NOMO-1 treated with DMSO at 0.1 percent for 48 hours (cell line): ENCODE measurements around the gene CCDC18.
A peak's percentile ranks its signal among the peaks of the same experiment; 100 is the strongest.
"Not testable (repeated sequence)": the region's sequence is repeated elsewhere in the genome, so short reads cannot be mapped to it uniquely, and the experiment has no call there.

Experiments
- DNase-seq: peaks from one replicate; lab custom pipeline; 2025; ENCODE audit not compliant: unreplicated experiment; lab: John Stamatoyannopoulos, UW

CCDC18 gene

DNA sequence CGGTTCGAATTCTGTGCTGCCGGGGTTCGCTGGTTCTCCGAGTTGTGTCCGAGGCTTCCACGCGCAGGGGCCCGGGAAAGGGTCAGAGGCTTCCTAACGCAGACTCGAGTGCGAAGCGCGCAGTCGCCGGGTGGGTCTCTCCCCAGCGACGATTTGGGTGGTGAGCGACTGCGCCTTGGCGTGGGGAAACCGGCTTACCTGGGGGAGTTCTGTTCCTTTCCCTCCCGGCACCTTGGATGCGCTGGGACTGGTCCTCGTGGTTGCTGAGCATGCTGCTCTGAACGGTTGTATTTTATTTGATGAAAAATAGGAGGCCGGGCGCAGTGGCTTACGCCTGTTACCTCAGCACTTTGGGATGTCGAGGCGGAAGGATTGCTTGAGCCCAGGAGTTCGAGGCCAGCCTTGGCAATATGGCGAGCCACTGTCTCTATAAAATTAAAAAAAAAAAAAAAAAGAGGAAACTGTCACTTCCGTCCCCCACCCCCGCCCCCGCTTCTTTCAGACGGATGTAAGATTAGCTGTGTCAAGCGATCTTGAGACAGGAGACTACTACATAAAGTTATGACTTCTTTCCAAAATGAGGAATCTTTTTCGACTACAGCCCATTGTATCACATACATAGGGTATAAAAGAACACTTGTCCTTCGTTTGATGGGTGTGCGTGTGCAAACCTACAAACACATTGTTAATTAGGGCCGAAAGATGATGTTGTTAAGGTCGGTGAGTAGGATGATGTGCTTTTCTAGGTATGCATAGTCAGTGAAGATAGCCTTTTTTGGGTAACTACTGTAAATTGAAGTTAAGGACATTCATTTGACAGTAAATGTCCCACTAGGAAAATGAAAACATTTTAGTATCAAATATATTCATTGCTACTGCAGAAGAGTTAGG, at the start of gene CCDC18:
TSS of gene CCDC18 (plus strand) at position 2 of the 891 bp plus-strand sequence. CDS start 2,638 bp downstream, outside the sequence.
- DNase-seq, result peak; percentile 52

DNA sequence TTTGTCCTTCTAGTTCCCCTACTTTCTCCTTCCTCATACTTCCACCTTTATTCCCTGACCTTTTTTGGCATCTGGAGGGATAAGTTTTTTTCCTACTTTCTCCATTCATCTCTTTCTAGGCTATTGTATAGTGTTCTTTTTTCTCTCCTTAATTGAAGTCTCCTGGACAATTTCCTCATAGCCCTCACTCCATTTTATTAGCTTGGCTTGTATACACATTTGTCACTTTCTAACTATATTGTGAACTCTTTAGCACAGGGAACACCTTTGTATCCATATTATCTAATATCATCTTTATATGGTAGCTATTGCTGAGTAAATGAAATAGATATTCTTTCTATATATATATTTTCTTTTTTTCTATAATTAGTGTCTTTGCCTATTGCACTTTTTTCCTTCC, 47.9 kb upstream of the CCDC18 start:
- no peak for DNase-seq

DNA sequence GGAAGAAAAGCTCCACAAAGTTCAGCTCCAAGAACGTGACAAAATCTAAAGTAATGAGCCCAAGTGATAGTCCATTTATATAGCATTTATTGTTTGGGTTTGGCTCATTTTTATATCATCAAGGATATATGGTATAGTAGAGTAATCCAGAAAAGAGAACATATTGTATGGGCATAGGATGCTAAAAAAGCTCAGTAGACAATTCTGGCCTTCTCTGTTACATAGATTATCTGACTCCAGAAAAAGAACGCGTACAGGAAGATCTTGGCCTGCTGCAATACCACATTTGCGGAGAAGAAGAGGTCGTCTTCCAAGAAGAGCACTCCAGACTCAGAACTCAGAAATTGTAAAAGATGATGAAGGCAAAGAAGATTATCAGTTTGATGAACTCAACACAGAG, 44.1 kb upstream of the CCDC18 start:
- no peak for DNase-seq

DNA sequence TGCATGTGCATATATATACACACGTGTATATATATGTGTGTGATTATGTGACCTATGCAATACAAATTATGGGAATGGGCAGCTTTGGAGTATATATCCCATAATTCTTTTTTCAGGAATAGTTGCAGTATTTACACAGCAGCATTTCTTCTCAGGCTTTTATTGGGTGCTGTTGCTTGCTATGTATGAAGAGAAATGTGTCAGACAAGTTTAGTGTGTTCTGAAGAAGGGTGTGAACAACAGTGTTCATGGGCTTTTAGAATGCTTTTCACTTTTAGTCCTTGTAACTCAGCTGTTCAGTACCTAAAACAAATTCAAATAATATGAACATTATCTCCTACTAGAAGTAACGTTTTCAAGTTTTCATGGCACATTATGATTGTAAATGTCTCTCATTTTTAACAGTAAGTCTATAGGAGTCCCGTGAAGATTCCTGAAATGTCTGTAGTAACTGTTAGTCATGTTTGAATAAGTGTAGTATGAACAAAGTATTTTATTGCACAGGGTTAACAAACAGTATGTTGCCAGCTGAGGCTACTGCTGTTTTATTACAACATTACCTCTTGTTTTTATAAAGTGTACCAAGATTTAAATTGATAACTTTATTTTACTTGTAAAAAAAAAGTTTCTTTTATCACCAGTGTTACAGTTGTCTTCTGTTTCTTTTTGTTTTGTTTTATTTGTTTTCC, 42.8 kb upstream of the CCDC18 start:
- DNase-seq, result no peak

- DNase-seq, result no peak
Measured at GRCh38 chr1:93140106-93140505, 40.4 kb upstream of the CCDC18 start.

GRCh38 chr1:93142161-93142560, 38.4 kb upstream of the CCDC18 start:
- DNase-seq, result no peak

DNA sequence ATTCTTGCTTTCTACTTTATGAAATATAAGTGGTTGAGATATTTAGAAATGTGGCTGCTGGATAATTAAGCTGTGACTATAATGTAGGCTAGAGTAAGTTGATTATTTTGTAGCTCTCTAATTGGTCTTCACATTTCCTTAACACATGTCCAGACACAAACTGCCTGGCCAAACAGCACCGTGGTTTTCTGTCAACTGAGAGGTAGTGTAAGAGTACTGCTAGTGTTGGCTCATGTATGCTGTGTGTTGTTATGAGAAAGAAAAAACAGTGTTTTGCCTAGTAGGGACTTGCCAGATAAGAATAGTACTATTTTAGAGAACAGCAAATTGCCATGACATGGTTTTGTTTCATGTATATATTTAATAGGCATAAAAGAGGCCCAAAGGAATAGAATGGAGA, 37.4 kb upstream of the CCDC18 start:
- DNase-seq, result no peak

DNA sequence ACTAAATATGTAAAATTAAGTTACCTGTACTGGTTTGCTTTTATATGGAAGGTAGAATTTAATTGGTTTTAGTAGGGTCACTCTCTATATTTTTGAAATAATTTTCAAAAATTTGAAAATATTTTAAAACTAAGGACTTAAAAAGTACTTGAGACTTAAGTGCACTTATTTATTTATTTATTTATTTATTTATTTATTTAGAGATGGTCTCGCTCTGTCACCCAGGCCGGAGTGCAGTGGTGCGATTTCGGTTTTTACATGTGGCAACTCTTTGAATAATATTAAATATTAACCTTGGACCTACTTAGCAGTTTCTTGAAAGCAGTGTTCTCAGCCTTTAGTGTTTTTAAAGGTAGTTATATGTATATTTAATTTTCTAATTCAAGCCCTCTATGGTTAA, 36.8 kb upstream of the CCDC18 start:
- DNase-seq, result no peak

DNA sequence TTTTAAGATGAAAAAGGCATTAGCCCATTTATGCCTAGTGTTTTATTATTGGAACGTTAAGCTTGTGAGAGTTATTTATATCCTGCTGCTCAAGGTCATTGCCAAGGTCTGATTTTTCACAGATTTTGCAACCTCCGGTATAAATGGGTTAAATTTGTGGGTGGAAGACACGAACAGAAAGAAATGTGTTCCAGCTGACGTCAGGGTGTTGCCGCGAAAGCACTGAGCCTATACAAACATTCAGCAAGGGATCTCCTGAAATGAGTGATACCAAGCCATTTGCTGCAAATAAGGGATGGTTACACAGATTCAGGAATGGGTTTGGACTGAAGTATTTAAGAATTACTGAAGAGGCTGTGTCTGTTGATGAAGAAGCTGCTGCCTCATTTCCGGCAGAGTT, 32.5 kb upstream of the CCDC18 start:
- no peak for DNase-seq

DNA sequence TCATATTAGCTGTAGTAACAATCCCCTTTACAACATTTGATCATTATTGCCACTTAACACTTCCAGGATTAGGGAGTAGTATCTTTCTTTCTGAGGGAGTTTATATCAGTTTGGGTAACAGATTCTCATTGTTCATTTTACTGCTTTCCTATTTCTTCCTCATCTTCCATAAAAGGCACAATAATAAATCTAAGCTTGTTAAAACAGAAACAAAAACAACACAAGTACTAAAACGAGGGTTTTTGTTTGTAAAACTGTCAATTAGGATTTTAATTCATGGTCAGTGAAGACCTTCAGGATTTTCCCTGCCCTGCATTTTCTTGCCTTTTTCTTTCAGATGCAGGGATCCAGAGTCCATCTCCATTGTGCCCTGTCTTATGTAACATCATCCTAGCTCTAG, 29.8 kb upstream of the CCDC18 start:
- no peak for DNase-seq

- DNase-seq, result no peak
Measured at GRCh38 chr1:93151474-93151873, 29.1 kb upstream of the CCDC18 start.

DNA sequence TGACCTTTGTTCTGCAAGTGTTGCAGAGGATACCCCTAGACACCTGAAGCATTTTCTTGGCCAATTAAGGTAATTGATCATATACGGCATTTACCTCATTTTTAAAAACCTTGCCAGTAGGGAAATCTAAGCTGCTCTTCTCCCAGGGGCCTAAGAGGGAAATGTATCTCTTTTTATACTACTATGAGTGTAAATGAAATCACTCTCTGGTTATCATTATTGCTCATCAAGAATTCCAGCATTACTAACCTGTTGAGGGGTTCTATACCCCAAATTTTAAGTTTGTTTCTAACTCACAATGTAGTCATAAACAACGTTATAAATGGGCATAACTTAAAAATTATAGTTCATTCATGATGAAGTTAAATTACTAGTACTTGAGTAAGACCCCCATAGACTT, 27.7 kb upstream of the CCDC18 start:
- no peak for DNase-seq

DNA sequence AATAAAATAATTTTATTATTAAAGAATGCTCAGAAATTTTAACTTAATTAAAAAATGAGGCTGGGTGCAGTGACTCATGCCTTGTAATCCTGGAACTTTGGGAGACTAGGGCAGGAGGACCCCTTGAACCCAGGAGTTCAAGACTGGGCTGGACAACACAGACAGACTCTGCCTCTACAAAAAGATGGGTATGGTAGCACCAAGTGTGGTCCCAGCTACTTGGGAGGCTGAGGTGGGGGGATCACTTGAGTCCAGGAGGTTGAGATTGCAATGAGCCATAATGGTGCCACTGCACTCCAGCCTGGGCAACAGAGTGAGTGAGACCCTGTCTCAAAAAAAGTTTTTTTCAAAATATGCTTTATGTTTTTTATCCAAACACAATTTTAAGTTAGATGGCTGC, 25.6 kb upstream of the CCDC18 start:
- DNase-seq, result no peak

- DNase-seq, result no peak
Measured at GRCh38 chr1:93155335-93155734, 25.2 kb upstream of the CCDC18 start.

DNA sequence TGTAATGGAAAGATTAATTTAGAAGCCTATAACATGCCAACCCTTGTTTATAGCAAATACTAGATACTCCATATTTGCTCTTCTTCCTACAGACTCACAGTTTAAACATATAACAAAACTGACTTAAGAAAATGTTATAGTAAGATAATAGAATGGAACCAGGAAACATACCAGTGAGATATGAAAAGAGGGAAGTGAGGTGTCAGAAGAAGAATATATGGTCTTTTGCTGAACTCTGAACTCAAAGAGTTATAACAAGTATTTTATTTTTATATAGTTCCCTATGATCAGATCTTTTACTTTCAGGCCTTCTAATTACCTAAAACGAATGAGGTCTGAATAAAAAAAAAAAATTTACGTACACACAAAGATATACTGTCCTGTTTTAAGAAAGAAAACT, 21.2 kb upstream of the CCDC18 start:
- peak; percentile 10 for DNase-seq

DNA sequence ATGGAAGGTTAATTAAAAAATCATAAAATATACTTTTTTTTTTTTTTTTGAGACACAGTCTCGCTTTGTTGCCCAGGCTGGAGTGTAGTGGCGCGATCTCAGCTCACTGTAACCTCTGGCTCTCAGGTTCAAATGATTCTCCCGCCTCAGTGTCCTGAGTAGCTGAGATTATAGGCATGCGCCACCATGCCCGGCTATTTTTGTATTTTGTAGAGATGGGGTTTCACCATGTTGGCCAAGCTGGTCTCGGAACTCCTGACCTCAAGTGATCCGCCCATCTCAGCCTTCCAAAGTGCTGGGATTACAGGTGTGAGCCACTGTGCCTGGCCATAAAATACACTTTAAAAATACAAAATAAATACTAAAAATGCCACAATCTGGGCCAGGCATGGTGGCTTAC, 17.2 kb upstream of the CCDC18 start:
- DNase-seq, result not testable (repeated sequence)

- no peak for DNase-seq
Measured at GRCh38 chr1:93164816-93165215, 15.7 kb upstream of the CCDC18 start.

DNA sequence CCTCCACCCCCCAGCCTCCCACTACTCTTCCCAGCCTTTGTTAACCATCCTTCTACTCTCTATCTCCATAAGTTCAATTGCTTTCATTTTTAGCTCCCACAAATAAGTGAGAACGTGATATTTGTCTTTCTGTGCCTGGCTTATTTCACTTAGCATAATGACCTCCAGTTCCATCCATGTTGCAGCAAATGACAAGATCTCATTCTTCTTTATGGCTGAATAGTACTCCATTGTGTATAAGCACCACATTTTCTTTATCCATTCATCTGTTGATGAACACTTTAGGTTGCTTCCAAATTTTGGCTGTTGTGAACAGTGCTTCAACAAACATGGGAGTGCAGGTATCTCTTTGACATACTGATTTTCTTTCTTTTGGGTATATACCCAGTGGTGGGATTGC, 14.6 kb upstream of the CCDC18 start:
- DNase-seq, result not testable (repeated sequence)

DNA sequence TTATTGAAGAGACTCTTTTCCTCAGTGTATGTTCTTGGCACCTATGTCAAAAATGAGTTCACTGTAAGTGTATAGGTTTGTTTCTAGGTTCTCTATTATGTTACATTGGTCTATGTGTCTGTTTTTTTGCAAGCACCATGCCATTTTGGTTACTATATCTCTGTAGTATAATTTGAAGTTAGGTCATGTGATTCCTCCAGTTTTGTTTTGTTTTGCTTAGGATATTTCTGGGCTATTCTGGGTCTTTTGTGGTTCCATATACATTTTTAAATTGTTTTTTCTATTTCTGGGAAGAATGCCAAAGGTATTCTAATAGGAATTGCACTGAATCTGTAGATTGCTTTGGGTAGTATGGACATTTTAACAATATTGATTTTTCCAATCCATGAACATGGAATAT, 13.5 kb upstream of the CCDC18 start:
- no peak for DNase-seq

DNA sequence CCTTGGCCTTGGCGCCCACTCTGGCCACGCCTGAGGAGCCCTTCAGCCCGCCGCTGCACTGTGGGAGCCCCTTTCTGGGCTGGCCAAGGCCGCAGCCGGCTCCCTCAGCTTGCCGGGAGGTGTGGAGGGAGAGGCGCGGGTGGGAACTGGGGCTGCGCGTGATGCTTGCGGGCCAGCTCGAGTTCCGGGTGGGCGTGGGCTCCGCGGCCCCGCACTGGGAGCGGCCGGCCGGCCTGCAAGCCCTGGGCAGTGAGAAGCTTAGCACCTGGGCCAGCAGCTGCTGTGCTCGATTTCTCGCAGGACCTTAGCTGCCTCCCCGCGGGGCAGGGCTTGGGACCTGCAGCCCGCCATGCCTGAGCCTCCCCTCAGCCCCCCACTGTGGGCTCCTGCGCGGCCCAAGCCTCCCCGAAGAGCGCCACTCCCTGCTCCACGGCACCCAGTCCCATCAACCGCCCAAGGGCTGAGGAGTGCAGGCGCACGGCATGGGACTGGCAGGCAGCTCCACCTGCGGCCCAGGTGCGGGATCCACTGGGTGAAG, 10.3 kb upstream of the CCDC18 start:
- not testable (repeated sequence) for DNase-seq

DNA sequence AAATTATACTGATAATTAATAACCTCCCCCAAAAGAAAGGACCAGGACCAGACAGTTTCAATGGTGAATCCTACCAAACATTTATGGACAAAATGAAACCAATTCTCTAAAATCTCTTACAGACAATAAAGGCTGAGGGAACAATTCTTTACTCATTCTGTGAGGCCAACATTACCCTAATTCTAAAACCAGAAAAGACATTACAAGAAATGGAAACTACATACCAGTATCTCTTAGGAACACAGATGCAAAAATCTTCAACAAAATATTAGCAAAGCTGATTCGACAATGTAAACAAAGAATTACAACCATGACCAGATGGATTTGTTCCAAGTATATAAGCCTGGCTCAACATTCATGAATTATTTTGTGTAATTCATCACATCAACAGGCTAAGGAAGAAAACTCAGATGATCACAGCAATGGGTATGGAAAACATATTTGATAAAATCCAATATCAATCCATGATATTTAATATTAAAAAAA, 8.9 kb upstream of the CCDC18 start:
- no peak for DNase-seq

- DNase-seq, result no peak
Measured at GRCh38 chr1:93172778-93173177, 7.7 kb upstream of the CCDC18 start.
